Colonic mucosa (tissue), 4 donors: ENCODE results near the gene LENG8. TPM values are rescaled to one million over a fixed set of nuclear protein-coding genes. Genes with fewer than 3 reads are reported as not detected.
"Not testable (repeated sequence)": the region's sequence is repeated elsewhere in the genome, so short reads cannot be mapped to it uniquely, and the experiment has no call there.

Experiments
- DNase-seq: peaks from one replicate; pipeline ENCODE4 v3.0.0-alpha.2; 2020
- H3K27ac ChIP-seq: fragments of 200-600 bp; one replicate; pipeline ENCODE4 v1.8.0; 2021
- H3K27me3 ChIP-seq: fragments of 200-600 bp; one replicate; pipeline ENCODE4 v1.8.0; 2021
- H3K36me3 ChIP-seq: fragments of 200-600 bp; one replicate; pipeline ENCODE4 v1.8.0; 2021
- H3K4me1 ChIP-seq: fragments of 200-600 bp; one replicate; pipeline ENCODE4 v1.8.0; 2021; ENCODE audit warnings: mild to moderate bottlenecking
- H3K4me3 ChIP-seq: fragments of 200-600 bp; one replicate; pipeline ENCODE4 v1.8.0; 2021
- H3K9ac ChIP-seq, 2 donors: one replicate each; pipeline ENCODE4 v1.7.0; 2013; ENCODE audit warnings: control low read depth in 2 of 2, low read depth in 2 of 2, low read length in 2 of 2
- H3K9me3 ChIP-seq: fragments of 200-600 bp; one replicate; pipeline ENCODE4 v1.8.0; 2021
- CTCF ChIP-seq: fragments of 200-600 bp; IDR thresholded peaks from one replicate; pipeline ENCODE4 v1.8.0; 2022; ENCODE audit warnings: antibody characterized with exemption, mild to moderate bottlenecking
- intact Hi-C: fragments of 100-400 bp; cut with DNase I; formaldehyde crosslinking; loops from one replicate; pipeline ENCODE4 v1.14.1; 2022
- total RNA-seq, 2 donors: library from RNA; stranded (reverse); fragmentation: NEBNext Ultra II Directional in 1 of 2; extraction: Animal tissue kit (Norgen Biotek cat#: 25700) in 1 of 2; gene quantifications; one replicate each; pipeline ENCODE4 v1.2.1, GENCODE V29; 2021
- donor health status: healthy.
- donor health status: DM: no; HTN: no; CAD: no.
- donor health status: DM: no; HTN: no; CAD: no.

Gene LENG8
- total RNA-seq, 2 donors from 2014 or later: 80.2 to 154 TPM

GRCh38 chr19:54492568-54492967 is 43.6 kb downstream of the LENG8 start:
- H3K9ac ChIP-seq: no peak overlapping the region
- TF ChIP-seq CTCF: no peak
- no peaks in the 10 kb centered on the region for H3K27me3 ChIP-seq
- intact Hi-C loops: no loop called here
- H3K9me3 ChIP-seq: no peaks in the 10 kb centered on the region
- H3K27ac ChIP-seq: no peak overlapping the region
- DNase-seq: no peak
- no peak overlapping the region for H3K4me3 ChIP-seq
- H3K4me1 ChIP-seq: no peaks in the 10 kb centered on the region
- no peaks in the 10 kb centered on the region for H3K36me3 ChIP-seq

GRCh38 chr19:54493056-54493455 is 44.1 kb downstream of the LENG8 start:
- H3K27me3 ChIP-seq, H3K9ac ChIP-seq, H3K27ac ChIP-seq, intact Hi-C loops, DNase-seq, H3K4me3 ChIP-seq, H3K4me1 ChIP-seq, H3K9me3 ChIP-seq, H3K36me3 ChIP-seq: not testable (repeated sequence)

- no peak for TF ChIP-seq CTCF
- Histone ChIP-seq H3K9me3 (no peaks in the 10 kb centered on the region), H3K9ac (no peak overlapping the region), H3K27ac (no peak overlapping the region), H3K4me3 (no peak overlapping the region), H3K27me3 (peaks cover 2% of the 10 kb centered on the region), H3K36me3 (no peaks in the 10 kb centered on the region), H3K4me1 (no peaks in the 10 kb centered on the region)
- intact Hi-C loops: no loop called here
- no peak for DNase-seq
Observed at GRCh38 chr19:54493967-54494585, 45.1 kb downstream of the LENG8 start.

GRCh38 chr19:54495284-54495683 is 46.3 kb downstream of the LENG8 start:
- H3K9ac ChIP-seq, H3K27me3 ChIP-seq, intact Hi-C loops, H3K4me1 ChIP-seq, H3K27ac ChIP-seq, H3K36me3 ChIP-seq, H3K9me3 ChIP-seq, DNase-seq, H3K4me3 ChIP-seq: not testable (repeated sequence)

GRCh38 chr19:54497747-54498450 is 48.9 kb downstream of the LENG8 start:
- H3K27ac ChIP-seq, H3K9me3 ChIP-seq, H3K4me3 ChIP-seq, H3K27me3 ChIP-seq, H3K36me3 ChIP-seq, intact Hi-C loops, H3K4me1 ChIP-seq, DNase-seq, H3K9ac ChIP-seq: not testable (repeated sequence)

GRCh38 chr19:54498451-54498772 is 49.4 kb downstream of the LENG8 start:
- H3K9me3 ChIP-seq, H3K36me3 ChIP-seq, intact Hi-C loops, H3K27me3 ChIP-seq, H3K4me3 ChIP-seq, DNase-seq, H3K27ac ChIP-seq, H3K9ac ChIP-seq, H3K4me1 ChIP-seq: not testable (repeated sequence)

- H3K36me3 ChIP-seq: no peaks in the 10 kb centered on the region
- TF ChIP-seq CTCF: no peak
- H3K4me1 ChIP-seq: no peaks in the 10 kb centered on the region
- DNase-seq: no peak
- H3K4me3 ChIP-seq: no peak within 1 kb of the TSS
- no peak within 1 kb of the TSS for H3K27ac ChIP-seq
- H3K9me3 ChIP-seq: no peaks in the 10 kb centered on the region
- H3K9ac ChIP-seq: no peak within 1 kb of the TSS
- intact Hi-C loops: no loop called here
- H3K27me3 ChIP-seq: peaks cover 5% of the 10 kb centered on the region
Observed at GRCh38 chr19:54502518-54503048, 53.6 kb downstream of the LENG8 start, which contains the start of gene LAIR2. LAIR2 (plus strand) TSS chr19:54502831; CDS start chr19:54502919, 88 bp downstream.

- intact Hi-C loops, H3K9ac ChIP-seq, H3K4me3 ChIP-seq, H3K36me3 ChIP-seq, DNase-seq, H3K27ac ChIP-seq, H3K4me1 ChIP-seq, H3K9me3 ChIP-seq, H3K27me3 ChIP-seq: not testable (repeated sequence)
Observed at GRCh38 chr19:54505542-54505941, 56.5 kb downstream of the LENG8 start.
